NOMO-1 treated with DMSO at 0.1 percent for 48 hours (cell line): ENCODE measurements around the gene ITGA8.
"Not testable (repeated sequence)": the region's sequence is repeated elsewhere in the genome, so short reads cannot be mapped to it uniquely, and the experiment has no call there.

Source experiments
- DNase-seq: peaks from one replicate; lab custom pipeline; 2025; ENCODE audit not compliant: unreplicated experiment; lab: John Stamatoyannopoulos, UW

The ITGA8 gene

DNA sequence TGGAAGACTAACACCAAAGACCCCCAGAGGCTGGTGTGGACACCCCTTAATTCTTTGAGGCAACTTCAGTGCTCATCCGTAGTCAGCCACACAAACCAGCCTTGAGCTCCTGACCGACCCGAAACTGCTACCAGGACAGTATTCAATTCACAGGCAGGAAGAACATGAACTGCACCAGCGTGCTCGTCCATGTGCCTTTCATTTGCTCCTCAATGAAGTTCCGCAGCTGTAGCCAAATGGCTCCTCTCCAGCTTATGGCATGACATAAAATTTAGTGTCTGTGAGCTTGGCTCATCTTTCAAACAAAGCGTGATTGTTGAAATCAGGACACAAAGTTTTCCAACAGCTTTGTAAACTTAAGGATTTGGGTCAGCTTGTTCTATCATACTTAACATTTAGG is 204.5 kb downstream of the ITGA8 start:
- DNase-seq: no peak

DNA sequence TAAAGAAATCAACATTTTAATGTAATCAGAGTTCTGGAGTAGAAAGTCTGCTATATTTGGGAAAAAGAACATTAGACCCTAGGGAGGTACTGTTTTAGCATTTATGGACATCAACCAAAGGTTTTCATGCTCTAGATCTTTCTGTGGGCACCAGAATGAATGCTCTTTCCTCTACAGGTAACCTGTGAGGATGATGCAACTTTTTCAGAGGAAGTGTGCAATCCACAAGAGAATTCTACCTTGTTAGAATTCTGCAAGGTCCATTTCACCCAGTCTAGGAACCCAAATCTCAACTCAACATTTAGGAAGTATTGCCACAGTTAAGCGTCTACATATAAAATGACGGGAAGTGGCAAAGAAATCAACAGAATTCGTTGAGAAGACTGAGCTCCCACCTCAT is 208.8 kb downstream of the ITGA8 start:
- DNase-seq: no peak

DNA sequence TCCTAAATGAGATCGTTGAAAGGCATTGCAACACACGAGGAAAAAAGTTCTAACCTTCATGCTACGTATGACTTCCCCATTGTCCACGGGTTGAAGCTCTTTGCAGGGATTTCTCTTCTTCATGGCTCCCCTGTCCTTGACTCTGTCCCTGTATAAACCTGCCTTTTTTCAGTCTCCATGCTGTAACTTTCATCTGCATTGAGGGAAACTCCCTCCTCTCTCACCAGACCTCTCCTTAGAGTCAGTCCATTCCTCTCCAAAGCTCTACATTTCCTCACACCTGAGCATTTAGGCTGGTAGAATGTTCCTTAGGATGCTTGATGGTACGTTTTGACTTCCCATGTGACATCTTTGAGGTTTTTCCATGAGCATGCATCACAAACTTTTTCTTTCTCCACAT is 214.4 kb downstream of the ITGA8 start:
- DNase-seq: no peak

DNA sequence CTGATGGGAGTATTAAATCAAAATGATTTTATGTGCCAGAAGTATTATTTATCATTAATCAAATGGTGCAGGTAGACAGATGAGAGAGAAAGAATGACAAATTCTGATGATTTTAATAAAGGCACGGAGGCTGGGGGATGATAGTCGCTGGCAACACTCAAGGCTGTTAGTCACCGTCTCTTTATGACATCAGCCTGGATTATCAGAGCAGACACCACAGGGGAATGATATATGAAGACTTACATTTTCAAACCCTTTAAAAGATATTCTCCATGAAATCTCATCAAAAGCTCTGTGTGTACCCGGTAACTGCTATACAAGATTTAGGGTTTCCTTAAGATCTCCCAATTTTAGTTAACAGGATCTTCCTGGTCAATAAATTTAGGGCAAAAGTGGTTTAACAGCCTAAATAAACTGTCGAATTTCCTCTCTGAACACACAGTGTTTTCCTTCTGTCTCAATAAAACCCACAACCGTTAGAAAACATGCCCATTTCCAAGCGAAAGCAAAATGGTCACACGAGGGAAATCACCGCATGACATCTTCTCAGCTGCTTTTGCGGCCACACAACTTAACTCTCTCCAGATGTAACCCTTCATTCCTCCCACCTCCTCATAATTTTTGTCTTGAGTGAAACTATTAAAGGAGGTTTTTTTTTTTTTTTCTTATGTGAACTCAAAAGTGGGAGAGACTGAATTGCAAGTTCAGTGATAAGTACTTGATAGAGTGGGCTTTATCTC is 215.5 kb downstream of the ITGA8 start:
- DNase-seq: no peak

DNA sequence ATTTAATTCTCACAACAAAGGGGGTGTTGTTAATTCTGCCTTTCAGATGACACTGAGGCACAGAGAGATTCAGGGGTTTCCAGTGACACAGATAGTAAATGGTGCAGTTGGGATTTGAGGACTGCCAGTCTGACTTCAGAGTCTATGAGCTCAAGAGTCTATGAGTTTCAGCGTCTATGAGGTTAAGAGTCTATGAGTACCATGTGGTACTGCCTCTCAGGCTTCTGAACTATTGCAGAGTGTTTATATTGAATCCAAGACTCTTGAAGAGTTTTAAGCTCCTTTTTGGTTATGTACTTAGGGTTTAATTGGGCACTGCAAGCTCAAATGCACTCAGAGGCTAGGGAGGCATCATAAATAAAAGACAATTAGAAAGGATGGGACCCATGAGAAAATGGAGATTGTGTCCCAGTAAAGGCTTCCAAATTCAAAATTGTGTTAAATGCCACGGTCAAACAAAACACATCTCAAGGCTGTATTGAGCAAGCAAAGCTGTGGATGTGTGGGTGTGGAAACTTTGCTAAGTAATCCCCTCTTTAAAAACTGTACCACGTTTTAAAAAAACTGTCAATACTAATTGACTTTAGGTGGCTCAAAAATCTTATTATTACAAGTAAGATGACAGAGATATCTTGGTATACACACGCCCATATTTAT is 224.7 kb downstream of the ITGA8 start:
- DNase-seq: no peak

DNA sequence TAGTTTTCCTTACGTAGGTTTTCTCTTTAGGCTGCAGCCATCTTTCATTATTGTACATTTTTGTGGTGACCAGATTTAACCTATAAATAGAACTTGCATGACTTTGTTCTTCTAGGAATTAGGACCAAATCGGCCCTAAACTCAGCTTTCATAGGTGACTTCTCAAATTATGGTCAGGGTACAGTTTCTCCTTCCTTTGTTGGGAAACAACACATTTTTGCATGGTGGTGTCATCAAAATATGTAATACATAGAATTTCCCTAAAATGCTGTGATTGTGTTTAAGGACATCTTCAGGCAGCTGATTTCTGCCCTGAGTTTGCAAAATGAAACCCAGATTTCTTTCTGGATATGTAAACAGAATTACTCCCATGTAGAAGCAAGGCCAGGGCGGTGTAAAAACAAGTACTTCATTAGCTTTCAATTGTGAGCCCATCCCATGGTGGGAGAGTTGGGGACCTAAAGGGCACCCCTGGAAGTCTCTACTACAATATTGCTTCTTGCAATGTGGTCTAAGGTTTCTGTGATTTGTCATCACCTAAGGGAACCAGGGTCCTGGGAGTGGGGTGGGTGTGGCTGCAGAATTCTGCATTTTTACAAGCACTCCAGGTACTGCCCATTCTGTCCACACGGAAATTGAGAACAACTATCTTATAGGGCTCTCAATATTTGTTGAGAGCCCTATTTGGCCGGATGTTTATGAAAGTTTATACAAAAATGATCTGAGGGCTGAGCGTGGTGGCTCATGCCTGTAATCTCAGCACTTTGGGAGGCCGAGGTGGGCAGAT is 227.7 kb downstream of the ITGA8 start:
- no peak for DNase-seq

DNA sequence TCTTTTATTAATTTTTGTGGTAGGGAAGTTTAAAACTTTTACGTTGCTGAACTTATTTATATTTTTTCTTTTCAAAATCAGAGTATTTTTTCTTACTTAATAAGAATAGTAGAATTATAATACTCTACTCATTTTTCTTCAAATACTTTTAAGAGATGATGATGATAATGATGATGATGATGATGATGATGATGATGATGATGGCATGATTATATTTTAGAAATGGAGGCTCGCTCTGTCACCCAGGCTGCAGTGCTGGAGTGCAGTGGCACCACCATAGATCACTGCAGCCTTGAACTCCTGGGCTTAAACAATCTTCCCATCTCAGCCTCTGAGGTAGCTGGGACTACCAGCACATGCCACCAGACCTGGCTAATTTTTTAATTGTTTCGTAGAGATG is 230.3 kb downstream of the ITGA8 start:
- no peak for DNase-seq

DNA sequence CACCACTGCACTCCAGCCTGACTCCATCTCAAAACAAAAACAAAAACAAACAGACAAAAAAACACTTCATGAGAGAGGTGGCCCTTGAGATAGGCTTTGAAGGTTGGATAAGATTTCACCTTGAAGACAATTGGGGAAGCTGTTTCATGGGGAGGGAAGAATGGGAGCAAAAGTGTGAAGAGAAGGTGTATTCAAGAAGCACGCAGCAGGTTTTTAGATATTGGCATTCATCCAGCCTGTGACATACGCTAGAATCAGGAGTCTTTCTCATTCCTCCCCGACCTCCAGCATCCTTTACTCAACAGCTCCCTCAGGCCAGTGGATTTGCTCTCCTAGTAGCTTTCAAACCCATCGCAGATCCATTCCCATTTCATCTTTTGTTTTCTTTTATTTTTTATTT is 232.3 kb downstream of the ITGA8 start:
- DNase-seq: no peak

DNA sequence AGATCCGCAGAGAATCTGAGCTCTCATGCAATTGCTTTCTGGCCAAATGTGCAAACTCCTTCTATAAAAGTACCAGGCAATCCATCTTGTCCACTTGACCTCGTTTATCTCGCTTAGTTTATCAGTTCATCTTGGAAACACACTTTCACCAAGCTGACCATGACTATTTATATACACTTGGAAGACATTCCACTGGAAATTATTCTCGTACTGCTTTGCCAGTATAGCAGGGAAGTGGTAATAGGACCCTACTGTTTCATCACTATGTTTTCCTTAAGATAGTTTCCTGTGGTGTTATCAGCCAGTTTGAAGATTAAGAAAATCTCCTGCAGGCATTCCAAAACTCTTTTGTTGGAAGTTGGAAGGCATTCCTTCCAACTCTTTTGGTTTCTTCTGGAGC is 233.3 kb downstream of the ITGA8 start:
- DNase-seq: no peak

DNA sequence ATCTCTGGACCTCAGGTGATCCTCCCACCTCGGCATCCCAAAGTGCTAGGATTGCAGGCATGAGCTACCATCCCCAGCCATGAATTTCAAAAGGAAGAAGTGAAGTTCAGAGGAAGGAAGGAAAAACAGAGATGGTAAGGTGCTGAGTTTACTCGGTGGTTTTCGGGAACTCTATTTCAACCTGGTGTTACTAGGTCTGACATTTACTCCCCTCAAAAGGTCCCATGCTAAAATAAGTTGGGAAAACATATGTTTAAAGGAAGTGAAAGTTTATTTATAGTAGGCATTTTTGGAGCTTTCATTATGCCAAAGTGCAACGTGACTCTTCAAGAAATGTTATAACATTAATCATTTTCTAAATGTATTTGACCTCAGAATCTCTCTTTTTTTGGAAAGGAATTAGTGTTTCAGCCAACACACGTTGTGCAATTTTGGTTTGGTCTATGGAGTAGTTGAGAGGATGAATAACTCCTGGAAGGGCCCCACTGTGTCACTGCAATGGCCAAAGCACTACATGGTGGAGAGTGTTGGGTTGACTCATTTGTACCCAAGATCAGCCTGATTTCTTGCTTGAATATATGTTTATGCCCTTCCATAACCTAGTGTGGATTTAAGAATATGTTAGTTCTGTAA is 233.9 kb downstream of the ITGA8 start:
- no peak for DNase-seq

DNA sequence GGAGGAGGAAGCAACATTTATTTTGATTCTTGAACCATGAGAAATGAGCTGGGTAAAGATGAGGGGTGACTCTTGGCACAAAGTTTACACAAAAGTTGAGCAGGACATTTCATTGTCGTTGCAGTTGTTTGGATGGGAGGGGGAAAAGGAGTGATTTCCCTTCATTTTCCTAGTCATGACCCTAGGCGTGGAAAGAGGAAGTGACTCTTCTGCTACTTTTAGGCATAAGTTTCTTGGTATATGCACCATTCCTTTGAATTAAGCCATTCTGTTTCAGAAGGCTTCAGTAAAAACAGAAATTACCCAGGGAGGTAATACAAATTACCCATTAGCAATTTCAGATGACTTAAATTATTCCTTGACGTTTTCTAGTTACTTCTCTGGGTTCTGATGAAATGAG is 234.7 kb downstream of the ITGA8 start:
- no peak for DNase-seq

DNA sequence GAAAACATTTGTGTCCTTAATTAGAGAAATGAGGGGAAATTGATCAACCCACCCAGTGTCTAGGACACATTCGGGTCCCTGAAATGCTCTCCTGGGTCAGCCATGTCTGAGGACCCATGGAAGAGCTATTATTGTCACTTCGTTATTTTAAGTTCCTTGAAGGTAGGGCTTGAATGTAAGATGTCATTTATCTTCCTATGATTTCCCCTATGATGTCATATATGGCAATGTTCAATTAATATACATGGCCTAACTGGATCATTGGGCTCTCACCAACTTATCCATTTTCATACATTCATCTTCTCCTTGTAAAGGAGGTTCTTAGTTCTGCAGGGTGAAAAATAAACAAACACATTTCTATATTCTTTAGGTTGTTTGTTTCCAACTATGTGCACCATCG is 235.6 kb downstream of the ITGA8 start:
- DNase-seq: no peak

DNA sequence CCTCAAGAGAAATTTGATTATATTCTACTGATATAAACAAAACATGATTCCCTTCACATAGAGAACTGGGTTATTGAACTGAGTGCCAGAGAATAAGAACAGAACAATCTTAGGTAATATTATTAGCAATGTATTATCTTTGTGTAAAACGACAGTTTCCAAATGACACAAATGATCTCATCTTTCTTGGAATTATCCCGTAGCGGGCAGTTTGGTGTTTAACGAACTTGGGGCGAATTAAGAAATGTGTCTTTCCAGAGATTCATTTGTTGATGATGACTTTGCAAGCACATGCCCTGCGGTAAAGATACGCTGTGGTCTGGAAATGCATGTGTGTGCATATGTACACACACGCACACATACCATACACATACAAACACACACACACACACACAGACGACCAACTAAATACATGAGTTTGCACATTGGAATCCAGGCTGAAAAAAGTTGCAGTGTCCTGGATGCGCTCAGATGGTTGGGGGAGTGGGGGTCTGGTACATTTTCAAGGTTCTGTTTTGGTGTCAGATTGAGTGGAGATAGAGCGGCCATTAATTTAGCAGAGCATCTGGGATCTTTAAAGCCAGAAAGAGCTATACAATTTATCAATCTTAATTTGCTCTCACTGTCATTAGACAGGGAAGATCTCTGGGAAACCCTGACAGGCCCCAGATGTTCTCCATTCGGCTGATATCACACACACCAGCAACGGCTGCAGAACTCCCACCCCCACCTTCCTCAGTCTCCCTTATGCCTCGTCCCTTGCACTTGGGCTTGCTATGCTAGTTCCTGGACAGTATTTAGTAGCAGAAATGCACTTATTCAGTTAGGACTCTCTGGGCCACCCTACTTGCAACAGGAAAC is 236.3 kb downstream of the ITGA8 start:
- no peak for DNase-seq

DNA sequence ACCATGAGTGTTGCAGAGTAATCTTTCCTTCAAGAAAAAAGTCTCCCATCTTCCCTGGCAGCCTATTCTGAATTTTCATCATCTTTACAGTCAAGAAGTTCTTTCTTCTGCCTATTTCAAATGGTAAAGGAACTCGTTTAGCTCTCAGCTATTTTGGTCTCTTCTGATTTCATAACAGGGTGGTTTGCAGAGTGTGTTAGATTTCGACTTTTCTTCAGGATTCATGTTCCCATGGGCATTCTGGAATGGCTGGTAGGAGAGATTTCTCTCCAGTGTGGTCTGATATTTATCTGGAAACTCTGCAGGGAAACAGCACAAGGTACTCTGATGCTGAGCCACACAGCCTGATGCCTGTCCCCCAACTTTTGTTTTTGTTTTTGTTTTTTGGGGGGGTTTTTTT is 237.6 kb downstream of the ITGA8 start:
- no peak for DNase-seq

DNA sequence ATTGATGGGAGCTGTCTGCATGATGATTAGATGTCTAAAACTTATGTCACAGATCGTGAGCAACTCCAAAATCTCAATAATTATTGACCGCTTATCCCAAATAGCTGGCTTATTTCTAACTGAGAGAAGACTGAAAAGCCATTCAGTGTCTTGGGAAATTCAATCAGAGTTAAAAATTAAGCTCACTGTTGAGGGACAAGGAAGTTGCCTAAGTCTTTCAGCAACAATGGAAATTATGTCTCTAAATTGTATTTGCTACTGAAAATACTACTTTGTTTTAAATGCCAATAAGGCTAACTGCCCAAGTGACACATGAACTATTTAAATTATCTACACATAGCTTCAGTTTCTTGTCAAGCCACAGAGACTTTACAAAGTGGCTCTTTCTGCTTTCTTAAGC is 240.8 kb downstream of the ITGA8 start:
- DNase-seq: no peak

DNA sequence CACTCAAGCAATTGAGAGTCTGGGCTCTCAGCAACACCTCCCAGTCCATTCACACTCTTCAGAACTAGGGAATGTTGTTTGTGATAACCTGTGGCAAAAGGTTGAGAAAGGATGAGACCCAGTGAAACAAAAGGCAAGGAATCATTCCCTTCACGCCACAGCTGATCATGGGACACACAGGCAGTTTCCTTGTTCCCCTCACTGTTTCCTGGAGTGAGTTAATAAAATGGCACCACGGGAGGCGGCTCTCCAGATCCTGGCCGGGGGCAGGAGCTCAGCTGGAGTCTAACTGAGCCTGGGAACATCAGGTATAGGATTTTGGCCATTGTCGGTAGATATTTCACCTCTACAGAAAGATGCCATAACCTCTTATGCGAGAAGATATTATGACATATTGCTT is 241.3 kb downstream of the ITGA8 start:
- DNase-seq: no peak

DNA sequence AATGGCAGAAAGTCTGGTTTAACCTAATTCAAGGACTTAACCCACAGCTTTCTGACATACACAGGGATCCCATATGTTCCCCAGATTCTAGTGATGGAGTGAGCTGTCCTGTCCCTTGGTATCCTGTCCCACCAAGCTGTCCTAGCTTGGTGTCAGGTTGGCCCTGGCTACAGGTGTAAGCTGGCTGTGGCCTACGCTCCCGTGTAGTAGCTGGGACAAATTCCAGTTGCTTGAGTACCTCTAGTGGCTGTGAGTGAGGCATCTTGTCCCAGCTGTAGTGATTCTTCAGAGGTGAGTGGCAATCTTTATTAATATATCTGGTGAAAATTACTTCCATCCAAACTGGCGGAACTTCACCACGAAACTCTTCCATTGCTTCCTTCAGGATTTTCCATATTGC is 243.4 kb downstream of the ITGA8 start:
- no peak for DNase-seq

DNA sequence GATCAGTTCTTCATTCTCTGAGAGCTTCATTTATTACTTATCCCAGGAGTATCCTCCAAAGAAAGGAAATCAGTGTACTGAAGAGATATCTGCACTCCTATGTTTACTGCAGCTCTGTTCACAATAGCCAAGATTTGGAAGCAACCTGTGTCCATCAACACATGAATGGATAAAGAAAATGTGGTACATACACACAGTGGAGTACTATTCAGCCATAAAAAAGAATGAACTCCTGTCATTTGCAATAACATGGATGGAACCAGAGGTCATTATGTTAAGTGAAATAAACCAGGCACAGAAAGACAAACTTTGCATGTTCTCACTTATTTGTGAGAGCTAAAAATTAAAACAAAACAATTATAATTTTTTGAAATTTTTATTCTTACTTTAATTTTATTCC is 244.3 kb downstream of the ITGA8 start:
- not testable (repeated sequence) for DNase-seq

DNA sequence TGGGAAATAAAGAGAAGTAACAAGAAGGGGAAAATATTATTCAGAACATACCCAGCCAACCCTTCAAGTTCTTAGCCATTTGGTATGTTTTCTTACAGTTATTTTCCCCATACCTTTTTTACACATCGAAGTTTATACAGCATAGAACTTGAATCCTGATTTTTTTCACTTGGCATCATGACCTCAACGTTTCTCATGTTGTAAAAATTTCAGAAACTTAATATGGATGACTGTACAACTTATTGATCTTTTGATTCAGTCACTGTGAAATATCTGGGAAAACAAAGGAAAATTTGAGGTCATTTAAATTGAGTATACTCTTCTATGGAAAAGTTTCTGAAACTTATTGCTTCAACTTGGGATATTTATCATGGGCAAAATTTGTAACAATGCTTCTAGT is 245.1 kb downstream of the ITGA8 start:
- no peak for DNase-seq

DNA sequence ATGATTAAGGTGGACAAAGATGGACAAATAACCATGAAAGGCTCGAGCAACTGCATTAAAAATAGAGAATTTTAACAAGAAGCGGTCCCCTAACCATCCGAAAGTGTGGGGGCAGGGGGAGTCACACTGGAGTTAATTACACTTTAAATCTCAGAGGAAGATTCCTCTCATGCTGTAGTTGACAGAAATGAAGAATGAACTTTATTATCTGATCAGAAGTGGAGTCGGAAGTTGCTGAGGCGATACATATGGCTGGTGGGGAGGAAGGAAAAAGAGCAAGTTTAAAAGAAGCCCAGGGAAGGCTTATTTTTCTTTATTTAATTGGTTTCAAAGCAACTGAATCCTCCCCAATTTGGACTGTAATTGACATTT is 246.3 kb downstream of the ITGA8 start:
- DNase-seq: no peak
